ENCODE data around the gene LDLRAD4.

DNA sequence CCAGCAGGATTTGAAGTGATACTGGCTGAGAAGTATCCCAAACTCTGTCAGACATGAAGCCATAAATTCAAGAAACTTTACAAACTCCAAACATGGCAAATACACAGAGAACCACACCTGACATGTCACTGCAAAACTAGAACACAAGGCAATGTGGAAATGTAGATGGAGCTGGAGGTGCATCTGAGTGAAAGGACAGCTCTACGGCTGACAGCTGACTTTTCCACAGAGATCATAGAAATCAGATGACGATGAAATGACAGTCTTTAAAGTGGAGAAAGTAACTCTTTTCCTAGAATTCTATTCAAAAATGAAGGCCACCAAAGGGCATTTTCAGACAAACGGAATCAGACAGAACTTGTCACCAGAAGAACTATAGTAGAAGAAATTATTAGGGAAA, 97.5 kb downstream of the LDLRAD4 start:
- TF ChIP-seq, protein P1, sequence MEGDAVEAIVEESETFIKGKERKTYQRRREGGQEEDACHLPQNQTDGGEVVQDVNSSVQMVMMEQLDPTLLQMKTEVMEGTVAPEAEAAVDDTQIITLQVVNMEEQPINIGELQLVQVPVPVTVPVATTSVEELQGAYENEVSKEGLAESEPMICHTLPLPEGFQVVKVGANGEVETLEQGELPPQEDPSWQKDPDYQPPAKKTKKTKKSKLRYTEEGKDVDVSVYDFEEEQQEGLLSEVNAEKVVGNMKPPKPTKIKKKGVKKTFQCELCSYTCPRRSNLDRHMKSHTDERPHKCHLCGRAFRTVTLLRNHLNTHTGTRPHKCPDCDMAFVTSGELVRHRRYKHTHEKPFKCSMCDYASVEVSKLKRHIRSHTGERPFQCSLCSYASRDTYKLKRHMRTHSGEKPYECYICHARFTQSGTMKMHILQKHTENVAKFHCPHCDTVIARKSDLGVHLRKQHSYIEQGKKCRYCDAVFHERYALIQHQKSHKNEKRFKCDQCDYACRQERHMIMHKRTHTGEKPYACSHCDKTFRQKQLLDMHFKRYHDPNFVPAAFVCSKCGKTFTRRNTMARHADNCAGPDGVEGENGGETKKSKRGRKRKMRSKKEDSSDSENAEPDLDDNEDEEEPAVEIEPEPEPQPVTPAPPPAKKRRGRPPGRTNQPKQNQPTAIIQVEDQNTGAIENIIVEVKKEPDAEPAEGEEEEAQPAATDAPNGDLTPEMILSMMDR (IDR thresholded peaks at IDR 0.05): no peak
- TF ChIP-seq POLR2AphosphoS5 (IDR thresholded peaks at IDR 0.05): no peak

Measured in stomach (tissue), 4 donors.